ENCODE measurements around the gene ST8SIA5.

ST8SIA5 gene

DNA sequence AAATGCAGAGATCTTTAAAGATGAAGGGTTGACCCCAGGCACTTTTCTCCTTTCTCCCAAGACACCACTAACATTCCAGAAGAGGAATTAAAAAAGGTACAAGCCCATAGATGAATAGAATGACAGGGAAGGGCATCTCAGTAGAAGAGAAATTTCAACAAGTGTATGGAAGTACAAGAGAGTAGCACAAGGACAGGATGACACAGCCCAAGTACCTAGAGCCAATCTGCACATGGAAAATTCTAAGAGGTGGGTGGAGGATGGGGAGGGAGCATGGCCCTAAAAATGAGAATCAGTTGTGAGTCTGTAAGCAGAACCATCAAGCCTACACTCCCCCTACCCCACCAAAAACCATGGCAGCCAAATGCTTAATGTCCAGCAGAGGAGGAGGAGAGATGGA, 60.2 kb downstream of the ST8SIA5 start:
- H4K20me1 ChIP-seq (ENCODE audit: insufficient read depth) = no peaks in the 10 kb centered on the region
- no peak overlapping the region for H3K9ac ChIP-seq
- no peak overlapping the region for H3K27ac ChIP-seq
- no peaks in the 10 kb centered on the region for H3K27me3 ChIP-seq (ENCODE audit: insufficient read depth, low read depth)
- H3K79me2 ChIP-seq (ENCODE audit: insufficient read depth, low read depth) = no peaks in the 10 kb centered on the region
- H2AFZ ChIP-seq (ENCODE audit: low read depth) = no peak overlapping the region
- TF ChIP-seq, protein P1, sequence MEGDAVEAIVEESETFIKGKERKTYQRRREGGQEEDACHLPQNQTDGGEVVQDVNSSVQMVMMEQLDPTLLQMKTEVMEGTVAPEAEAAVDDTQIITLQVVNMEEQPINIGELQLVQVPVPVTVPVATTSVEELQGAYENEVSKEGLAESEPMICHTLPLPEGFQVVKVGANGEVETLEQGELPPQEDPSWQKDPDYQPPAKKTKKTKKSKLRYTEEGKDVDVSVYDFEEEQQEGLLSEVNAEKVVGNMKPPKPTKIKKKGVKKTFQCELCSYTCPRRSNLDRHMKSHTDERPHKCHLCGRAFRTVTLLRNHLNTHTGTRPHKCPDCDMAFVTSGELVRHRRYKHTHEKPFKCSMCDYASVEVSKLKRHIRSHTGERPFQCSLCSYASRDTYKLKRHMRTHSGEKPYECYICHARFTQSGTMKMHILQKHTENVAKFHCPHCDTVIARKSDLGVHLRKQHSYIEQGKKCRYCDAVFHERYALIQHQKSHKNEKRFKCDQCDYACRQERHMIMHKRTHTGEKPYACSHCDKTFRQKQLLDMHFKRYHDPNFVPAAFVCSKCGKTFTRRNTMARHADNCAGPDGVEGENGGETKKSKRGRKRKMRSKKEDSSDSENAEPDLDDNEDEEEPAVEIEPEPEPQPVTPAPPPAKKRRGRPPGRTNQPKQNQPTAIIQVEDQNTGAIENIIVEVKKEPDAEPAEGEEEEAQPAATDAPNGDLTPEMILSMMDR (conservative IDR thresholded peaks at IDR 0.05; ENCODE audit: low read depth, low read length) = no peak
- no peaks in the 10 kb centered on the region for H3K36me3 ChIP-seq (ENCODE audit: insufficient read depth)
- H3K4me2 ChIP-seq = no peak overlapping the region
- H3K4me1 ChIP-seq (ENCODE audit: low read depth, poor library complexity, severe bottlenecking) = no peaks in the 10 kb centered on the region
- no peak overlapping the region for H3K4me3 ChIP-seq (IDR thresholded peaks at IDR 0.05; ENCODE audit: insufficient read depth, low read depth, low read length)

- no peak overlapping the region for H3K4me2 ChIP-seq
These were observed 60.6 kb downstream of the ST8SIA5 start for GRCh38 chr18:46696268-46696667.

GRCh38 chr18:46693996-46694395, 62.9 kb downstream of the ST8SIA5 start:
- TF ChIP-seq, protein P1 (conservative IDR thresholded peaks at IDR 0.05; ENCODE audit: low read depth, low read length) = no peak
- no peak overlapping the region for H3K27ac ChIP-seq

More at GRCh38 chr18:46696268-46696667, 60.6 kb downstream of the ST8SIA5 start:
- Histone ChIP-seq H3K9ac (no peak overlapping the region), H3K4me3 (IDR thresholded peaks at IDR 0.05; ENCODE audit: insufficient read depth, low read depth, low read length) (no peak overlapping the region), H3K79me2 (ENCODE audit: insufficient read depth, low read depth) (no peaks in the 10 kb centered on the region), H2AFZ (ENCODE audit: low read depth) (no peak overlapping the region), H4K20me1 (ENCODE audit: insufficient read depth) (no peaks in the 10 kb centered on the region), H3K27ac (no peak overlapping the region), H3K36me3 (ENCODE audit: insufficient read depth) (no peaks in the 10 kb centered on the region), H3K4me1 (ENCODE audit: low read depth, poor library complexity, severe bottlenecking) (no peaks in the 10 kb centered on the region), H3K27me3 (ENCODE audit: insufficient read depth, low read depth) (no peaks in the 10 kb centered on the region)
- TF ChIP-seq, protein P1 (conservative IDR thresholded peaks at IDR 0.05; ENCODE audit: low read depth, low read length) = no peak

DNA sequence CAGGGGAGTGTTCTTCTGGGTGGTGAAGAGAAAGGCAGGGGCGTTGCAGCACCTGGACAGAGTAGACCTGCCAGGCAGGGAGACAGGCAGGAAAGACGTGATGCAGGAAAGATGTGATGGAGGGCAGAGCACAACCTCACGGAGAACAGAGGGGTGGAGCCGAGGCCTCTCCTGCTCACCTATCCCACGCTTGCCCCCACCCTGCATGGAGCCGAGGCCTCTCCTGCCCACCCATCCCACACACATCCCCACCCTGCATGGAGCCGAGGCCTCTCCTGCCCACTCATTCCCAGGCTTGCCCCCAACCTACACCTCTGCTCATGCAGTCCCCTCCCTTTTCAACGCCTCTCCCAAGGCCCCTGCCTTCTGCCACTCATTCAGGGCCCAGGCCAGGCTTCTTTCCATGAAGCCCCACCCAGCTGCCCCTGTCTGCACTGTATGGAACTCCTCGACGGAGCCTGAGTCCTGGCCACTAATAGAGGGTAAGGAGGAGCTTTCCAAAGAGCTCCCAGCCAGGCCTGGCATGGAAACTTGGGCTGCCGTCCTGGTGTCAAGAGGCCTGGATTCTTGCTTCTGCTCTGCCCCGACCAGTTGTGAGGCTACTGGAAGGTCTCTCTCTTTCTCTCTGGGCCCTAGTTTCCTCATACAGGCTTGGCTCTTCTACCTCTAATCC, 67.9 kb downstream of the ST8SIA5 start:
- Histone ChIP-seq H3K9ac (no peak overlapping the region), H3K4me3 (IDR thresholded peaks at IDR 0.05; ENCODE audit: insufficient read depth, low read depth, low read length) (no peak overlapping the region), H3K27ac (no peak overlapping the region), H3K4me1 (ENCODE audit: low read depth, poor library complexity, severe bottlenecking) (no peaks in the 10 kb centered on the region), H3K36me3 (ENCODE audit: insufficient read depth) (no peaks in the 10 kb centered on the region), H3K4me2 (no peak overlapping the region), H2AFZ (ENCODE audit: low read depth) (no peak overlapping the region), H3K79me2 (ENCODE audit: insufficient read depth, low read depth) (no peaks in the 10 kb centered on the region), H3K27me3 (ENCODE audit: insufficient read depth, low read depth) (no peaks in the 10 kb centered on the region), H4K20me1 (ENCODE audit: insufficient read depth) (no peaks in the 10 kb centered on the region)
- TF ChIP-seq, protein P1 (conservative IDR thresholded peaks at IDR 0.05; ENCODE audit: low read depth, low read length) = no peak

More at GRCh38 chr18:46693996-46694395, 62.9 kb downstream of the ST8SIA5 start:
- H3K4me1 ChIP-seq (ENCODE audit: low read depth, poor library complexity, severe bottlenecking) = no peaks in the 10 kb centered on the region
- no peaks in the 10 kb centered on the region for H3K36me3 ChIP-seq (ENCODE audit: insufficient read depth)
- H2AFZ ChIP-seq (ENCODE audit: low read depth) = no peak overlapping the region
- H3K4me3 ChIP-seq (IDR thresholded peaks at IDR 0.05; ENCODE audit: insufficient read depth, low read depth, low read length) = no peak overlapping the region
- H4K20me1 ChIP-seq (ENCODE audit: insufficient read depth) = no peaks in the 10 kb centered on the region
- no peaks in the 10 kb centered on the region for H3K27me3 ChIP-seq (ENCODE audit: insufficient read depth, low read depth)
- H3K4me2 ChIP-seq = no peak overlapping the region
- no peaks in the 10 kb centered on the region for H3K79me2 ChIP-seq (ENCODE audit: insufficient read depth, low read depth)
- H3K9ac ChIP-seq = no peak overlapping the region

Measured in KMS-11 (cell line).